Raji (cell line): ENCODE measurements around the gene PYCARD.

ENCODE experiments used
- POLR2A ChIP-seq: IDR thresholded peaks from 2 replicates; pipeline ENCODE4 v1.6.1; 2011; ENCODE audit warnings: low read depth, low read length, control low read depth; ENCODE audit not compliant: insufficient read depth

The PYCARD gene

GRCh38 chr16:31221357-31222160, 19.0 kb upstream of the PYCARD start:
- TF ChIP-seq POLR2A: no peak

GRCh38 chr16:31219154-31219741, 16.7 kb upstream of the PYCARD start:
- TF ChIP-seq POLR2A: no peak

DNA sequence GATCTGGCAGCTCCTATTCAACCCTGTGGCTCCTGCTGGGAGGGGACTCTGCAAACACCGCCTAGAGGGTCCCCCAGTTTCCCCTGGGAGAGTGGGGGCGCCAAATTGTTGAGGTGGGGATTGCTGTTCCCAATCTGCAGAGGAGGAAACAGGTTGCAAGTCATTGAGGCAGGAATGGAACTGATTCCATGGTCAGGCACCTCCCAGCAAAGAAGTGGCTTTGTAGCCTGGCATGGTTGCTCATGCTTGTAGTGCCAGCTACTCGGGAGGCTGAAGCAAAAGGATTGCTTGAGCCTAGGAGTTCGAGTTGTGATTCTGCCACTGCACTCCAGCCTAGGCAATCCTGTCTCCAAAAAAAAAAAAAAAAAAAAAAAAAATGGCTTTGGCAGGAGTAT, 14.6 kb upstream of the PYCARD start:
- no peak for TF ChIP-seq POLR2A

DNA sequence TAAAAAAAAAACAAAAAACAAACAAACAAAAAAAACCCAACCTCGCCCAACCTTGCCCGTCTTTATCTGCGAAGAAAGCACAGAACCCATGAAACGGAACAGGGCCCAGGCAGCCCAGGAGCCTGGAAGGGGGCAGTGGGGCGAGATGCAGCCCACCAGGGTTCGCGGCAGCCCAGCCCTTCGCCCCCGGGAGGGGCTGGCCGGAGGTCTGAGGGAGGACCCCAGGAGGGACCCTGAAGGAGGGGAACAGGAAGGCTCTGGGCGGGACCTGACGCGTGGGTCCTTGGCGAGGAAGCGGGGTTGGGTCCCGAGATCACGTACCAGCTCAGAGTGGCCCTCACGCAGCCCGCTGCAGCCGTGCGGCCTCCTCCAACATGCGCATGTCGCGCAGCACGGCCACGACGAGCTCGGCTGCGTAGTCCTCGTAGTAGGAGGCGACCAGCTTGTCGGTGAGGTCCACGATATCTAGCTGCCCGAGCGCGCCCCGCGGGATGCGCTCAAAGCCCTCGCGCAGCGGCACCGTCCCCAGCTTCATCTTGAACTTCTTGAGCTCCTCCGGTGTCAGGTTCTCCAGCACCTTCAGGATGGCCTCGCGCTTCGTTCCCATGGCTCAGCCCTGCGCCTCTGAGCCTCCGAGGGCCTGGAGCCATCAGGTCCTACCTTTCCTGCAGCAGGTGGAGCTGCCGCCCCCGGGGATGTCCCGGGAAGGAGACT, 14.0 kb upstream of the PYCARD start, which contains the start of gene PYDC1:
TSS of gene PYDC1 (minus strand) at position 714 of the 714 bp plus-strand sequence. CDS start at position 607, 107 bp downstream.
- no peak for TF ChIP-seq POLR2A

- no peak for TF ChIP-seq POLR2A
Observed at GRCh38 chr16:31215287-31216162, 13.0 kb upstream of the PYCARD start.

DNA sequence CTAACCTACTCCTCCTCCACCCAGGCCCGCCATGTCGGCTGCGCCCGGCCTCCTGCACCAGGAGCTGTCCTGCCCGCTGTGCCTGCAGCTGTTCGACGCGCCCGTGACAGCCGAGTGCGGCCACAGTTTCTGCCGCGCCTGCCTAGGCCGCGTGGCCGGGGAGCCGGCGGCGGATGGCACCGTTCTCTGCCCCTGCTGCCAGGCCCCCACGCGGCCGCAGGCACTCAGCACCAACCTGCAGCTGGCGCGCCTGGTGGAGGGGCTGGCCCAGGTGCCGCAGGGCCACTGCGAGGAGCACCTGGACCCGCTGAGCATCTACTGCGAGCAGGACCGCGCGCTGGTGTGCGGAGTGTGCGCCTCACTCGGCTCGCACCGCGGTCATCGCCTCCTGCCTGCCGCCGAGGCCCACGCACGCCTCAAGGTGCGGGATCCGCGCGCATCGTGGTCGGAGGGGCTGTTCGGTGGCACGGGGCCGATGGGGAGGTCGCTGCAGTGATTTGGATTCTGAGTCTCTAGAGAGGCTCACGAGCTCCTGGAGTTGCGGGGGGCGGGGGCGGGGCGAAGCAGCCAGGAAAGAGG, 12.2 kb upstream of the PYCARD start:
- TF ChIP-seq POLR2A: no peak

- TF ChIP-seq POLR2A: no peak
Observed at GRCh38 chr16:31213877-31214707, 11.5 kb upstream of the PYCARD start, which contains the start of gene TRIM72. TSS of gene TRIM72 (plus strand) at chr16:31214119. CDS start at chr16:31214739, 620 bp downstream.

- TF ChIP-seq POLR2A: no peak
Observed at GRCh38 chr16:31213342-31213741, 10.8 kb upstream of the PYCARD start.

DNA sequence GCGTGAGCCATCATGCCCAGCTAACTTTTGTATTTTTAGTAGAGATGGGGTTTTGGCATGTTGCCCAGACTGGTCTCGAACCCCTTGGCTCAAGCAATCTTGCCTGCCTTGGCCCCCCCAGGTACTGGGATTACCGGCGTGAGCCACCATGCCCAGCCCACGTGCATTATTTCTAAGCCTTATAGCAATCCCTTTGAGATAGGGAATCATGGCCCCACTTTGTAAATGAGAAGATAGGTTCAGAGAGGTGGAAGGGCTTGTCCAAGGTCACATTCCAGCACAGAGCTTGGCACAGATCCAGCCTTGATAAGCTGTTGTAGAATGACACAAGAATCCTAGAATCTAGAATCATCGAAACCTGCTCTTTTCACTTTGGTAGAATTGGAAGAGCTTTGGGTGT, 4.2 kb upstream of the PYCARD start:
- TF ChIP-seq POLR2A: no peak

DNA sequence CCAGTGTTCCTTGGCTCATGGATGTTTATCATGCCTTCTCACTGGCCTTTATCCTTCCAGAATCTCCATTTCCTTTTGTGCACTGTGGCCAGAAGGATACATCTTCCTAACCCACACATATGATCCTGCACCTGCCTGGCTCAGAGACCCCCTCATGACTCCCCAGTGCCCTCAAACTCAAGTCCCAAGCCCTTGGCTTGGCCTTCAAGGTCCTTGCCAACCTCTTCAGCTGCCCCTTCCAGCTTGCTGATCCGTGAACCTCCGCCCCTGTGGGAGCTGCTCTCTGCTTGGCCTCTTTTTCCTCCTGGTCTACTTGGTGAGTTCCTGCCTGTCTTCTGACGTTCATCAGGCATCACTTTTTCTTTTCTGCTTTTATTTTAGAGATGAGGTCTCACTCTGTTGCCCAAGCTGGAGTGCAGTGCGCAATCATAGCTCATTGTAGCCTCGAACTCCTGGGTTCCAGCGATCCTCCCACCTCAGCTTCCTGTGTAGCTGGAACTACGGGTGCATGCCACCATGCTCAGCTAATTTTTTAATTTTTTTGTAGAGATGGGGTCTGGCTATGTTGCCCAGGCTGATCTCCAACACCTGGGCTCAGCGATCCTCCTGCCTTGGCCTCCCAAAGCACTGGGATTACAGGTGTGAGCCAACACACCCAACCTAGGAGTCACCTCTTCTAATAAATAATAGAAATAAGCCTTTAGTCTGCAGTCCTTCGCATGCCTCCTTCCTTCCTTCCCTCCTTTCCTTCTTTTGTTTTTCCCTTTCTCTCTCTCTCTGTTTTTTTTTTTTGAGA, 2.5 kb upstream of the PYCARD start:
- TF ChIP-seq POLR2A: no peak

GRCh38 chr16:31201582-31202413, 762 bp downstream of the PYCARD start:
- no peak for TF ChIP-seq POLR2A
